Measurements from ENCODE around the gene ELP6.
A peak's percentile ranks its signal among the peaks of the same experiment; 100 is the strongest.
"Not testable (repeated sequence)": the region's sequence is repeated elsewhere in the genome, so short reads cannot be mapped to it uniquely, and the experiment has no call there.

Gene ELP6

DNA sequence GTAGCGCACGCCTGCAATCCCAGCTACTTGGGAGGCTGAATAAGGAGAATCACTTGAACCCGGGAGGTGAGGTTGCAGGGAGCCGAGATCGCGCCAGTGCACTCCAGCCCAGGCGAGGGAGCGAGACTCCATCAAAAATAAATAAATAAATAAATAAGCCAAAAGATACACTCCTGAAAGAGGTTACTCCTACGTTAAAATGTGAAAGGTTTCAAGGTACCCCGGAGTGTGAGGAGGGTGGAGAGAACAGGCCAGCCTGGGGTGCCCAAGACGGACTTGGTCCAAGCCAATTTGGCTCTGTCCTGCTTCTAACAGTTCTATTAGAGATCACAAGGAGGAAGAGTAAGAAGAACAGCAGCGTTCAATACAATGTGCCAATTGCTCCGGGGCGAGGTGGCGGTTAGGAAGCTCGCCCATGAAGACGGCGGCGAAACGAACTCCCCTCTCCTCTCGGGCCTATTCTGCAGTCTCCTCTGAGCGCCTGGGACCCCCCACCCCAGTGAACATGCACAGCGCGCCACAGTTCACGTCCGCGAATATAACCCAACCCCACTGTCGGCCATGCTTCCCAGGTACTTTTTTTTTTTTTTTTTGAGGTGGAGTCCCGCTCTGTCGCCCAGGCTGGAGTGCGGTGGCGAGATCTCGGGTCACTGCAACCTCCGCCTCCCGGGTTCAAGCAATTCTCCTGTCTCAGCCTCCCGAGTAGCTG, 942 bp downstream of the ELP6 start:
- DNase-seq (ENCODE audit: low read depth in 2 of 2) = no peak

DNA sequence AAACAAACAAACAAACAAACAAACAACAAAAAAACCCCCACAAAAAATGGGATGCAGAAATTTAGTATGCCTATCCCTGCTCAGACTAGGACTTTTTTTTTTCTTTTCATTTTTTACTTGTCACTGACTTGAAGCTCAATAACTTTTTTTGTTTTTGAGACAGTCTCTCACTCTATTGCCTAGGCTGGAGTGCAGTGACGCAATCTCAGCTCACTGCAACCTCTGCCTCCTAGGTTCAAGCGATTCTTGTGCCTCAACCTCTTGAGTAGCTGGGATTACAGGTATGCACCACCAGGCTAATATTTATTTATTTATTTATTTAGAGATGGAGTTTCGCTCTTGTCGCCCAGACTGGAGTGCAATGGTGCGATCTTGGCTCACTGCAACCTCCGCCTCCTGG, 8.2 kb downstream of the ELP6 start:
- DNase-seq (ENCODE audit: low read depth in 2 of 2) = not testable (repeated sequence)

DNA sequence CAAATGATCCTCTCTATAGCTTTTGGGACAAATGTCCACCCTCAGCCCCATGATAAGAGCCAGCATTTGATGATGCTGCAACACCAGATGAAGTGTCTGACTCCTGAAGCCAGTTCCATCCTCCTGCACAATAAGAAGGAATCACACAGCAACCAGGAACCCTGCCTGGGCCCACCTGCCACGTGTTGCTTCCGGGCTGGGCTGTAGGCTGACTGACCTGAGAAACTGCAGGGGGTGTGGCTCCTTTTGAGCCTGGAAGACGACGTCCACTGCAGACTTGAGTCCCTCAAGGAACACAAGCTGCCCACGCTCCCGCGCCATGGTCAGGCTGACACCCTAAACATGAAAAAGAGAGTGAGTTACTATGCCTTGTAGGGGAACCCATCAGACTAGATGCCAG, 9.4 kb downstream of the ELP6 start:
- DNase-seq (ENCODE audit: low read depth in 2 of 2) = no peak

DNA sequence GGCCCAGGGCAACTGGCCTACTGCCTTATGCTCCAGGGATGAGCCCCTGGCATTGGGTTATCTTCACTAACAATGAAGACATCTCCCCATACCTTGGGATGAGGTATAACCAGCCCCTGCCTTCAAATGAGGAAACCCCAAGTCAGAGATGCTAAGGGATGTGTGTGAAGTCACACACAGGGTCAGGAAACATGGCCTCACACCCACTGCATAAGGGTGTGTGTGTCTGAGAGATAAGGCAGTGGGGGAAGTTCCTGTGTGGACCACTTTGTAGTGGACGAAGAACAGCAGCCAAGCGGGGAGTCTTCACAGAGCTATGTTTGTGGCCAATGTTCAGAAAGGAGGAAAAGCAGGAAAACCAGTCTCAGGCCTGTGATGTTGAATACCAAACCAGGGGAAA, 10.5 kb downstream of the ELP6 start:
- DNase-seq (ENCODE audit: low read depth in 2 of 2) = no peak

DNA sequence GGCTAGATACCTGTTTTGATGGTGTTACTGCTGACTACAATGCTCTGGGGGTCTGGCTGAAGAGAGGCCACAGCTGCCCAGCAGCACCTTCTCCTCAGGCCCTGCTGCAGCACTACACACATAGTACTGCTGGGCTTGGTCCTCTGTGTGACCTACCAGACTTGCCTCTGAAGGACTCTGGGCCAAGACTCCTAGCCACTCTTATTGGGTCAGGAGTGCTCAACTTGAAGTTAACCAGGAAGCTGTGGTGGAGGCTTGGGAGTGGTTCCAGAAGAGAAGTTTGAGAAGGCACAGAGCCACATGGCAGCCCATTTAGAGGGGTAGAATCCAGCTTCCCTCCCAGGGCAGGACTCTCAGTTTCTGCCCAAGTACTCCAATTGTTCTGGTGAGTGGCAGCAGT, 16.6 kb downstream of the ELP6 start:
- DNase-seq (ENCODE audit: low read depth in 2 of 2) = no peak

DNA sequence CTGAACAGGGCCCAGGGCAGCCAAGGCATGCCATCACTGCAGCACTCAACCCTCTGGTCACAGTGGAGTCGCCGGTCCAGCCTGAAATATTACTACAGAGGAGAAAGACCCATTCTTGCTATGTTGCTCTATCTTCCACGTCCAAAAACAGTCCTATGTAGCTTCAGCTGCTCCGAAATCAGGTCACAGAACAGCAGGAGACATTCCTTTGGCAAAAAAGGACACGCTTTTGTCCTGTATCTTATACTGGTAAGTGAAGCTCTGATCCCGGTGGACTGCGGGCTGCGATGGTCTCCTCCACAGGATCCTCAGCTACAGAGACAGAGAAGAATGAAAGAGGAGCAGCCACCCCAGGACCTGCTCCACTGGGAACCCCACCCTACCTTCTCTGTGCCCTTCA, 17.6 kb downstream of the ELP6 start:
- no peak for DNase-seq (ENCODE audit: low read depth in 2 of 2)

DNA sequence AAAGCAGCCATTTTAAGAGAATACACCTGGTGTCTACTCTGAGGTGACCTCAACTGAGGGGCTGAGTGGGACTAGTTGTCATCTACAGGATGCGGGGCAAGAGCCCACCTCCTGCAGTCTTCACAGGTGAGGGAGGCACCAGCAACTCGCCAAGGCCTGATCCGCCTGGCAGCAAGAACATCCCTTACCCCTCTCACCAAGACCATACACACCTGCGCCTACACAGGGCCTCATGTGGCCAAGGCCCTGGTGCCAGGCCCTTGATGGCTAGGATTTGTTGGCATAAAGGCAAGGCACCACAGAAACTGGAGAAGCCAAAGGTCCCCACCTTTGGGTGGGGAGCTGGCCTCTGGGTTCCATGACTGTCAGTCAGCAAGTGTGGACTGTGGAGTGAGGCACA, 18.4 kb downstream of the ELP6 start:
- DNase-seq (ENCODE audit: low read depth in 2 of 2) = no peak

DNA sequence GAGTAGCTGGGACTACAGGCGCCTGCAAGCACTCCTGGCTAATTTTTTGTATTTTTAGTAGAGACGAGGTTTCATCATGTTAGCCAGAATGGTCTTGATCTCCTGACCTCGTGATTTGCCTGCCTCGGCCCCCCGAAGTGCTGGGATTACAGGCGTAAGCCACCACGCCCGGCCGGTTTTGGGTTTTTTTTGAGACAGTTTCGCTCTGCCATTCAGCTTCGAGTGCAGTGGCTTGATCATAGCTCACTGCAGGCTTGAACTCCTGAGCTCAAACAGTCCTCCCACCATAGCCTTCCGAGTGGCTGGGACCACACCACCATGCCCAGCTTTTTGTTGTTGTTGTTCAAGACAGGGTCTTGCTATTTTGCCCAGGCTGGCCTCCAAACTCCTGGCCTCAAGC, 21.7 kb downstream of the ELP6 start:
- no peak for DNase-seq (ENCODE audit: low read depth in 2 of 2)

DNA sequence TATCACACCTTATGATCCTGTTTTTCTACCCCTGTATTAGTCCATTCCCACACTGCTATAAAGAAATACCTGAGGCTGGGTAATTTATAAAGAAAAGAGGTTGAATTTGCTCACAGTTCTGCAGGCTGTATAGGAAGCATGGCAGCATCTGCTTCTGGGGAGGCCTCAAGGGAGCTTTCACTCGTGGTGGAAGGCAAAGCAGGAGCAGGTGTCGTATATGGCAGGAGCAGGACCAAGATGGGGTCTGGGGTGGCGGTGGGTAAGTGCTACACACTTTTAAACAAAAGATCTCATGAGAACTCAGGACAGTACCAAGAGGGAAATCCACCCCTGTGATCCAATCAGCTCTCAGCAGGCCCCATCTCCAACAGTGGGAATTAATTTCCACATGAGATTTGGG, 22.3 kb downstream of the ELP6 start:
- no peak for DNase-seq (ENCODE audit: low read depth in 2 of 2)

DNA sequence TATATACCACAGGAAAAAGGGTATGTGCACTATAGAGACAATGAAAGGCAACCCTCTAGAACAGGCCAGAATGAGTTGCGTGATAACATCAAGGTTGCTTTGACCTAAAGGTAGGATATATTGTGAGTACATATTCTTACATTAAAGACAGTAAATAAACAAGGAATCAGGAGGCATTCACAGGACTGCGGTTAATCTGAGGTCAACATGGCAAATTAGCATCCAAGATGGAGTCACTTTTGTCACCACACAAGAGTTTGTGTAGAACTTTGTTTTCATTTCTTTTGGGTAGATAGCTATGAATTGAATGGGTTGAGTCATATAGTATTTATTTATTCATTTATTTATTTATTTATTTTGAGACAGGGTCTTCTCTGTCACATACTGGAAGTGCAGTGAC, 26.2 kb downstream of the ELP6 start:
- no peak for DNase-seq (ENCODE audit: low read depth in 2 of 2)

DNA sequence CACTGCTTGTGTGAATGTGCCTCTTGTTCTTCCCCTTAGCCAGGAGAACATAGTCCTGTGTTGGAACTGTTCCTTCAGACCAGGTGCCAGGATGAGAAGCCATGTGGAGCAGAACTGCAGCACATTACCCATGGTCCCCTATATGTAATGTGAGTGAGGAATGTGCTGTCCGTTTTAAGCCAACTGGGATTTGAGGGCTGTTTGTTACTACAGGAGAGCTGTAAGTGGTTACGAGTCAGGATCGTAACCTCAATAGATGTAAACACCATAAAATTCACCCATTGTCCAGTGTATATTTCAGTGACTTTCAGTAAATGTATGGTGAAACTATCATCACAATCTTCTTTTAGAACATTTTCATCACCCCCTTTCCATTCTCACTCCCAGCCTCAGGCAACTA, 27.7 kb downstream of the ELP6 start:
- no peak for DNase-seq (ENCODE audit: low read depth in 2 of 2)

DNA sequence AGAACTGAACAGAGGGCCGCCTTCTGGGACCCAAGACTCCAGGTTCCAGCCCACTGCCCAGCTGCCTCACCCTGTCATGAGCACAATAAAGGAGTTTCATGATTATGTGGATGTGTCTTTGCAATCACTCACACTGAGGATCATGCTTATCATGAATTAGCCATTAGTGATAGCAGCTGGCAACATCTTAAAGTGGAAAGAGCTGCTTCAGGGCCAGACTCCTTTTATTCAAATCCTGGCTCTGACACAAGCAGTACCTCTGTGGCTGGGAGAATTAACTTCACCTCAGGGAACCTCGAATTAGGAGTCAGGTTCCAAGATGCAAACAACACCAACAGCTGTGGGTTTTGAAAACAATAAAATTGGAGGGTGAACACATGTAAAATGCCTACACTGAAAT, 31.1 kb downstream of the ELP6 start:
- DNase-seq (ENCODE audit: low read depth in 2 of 2) = no peak

DNA sequence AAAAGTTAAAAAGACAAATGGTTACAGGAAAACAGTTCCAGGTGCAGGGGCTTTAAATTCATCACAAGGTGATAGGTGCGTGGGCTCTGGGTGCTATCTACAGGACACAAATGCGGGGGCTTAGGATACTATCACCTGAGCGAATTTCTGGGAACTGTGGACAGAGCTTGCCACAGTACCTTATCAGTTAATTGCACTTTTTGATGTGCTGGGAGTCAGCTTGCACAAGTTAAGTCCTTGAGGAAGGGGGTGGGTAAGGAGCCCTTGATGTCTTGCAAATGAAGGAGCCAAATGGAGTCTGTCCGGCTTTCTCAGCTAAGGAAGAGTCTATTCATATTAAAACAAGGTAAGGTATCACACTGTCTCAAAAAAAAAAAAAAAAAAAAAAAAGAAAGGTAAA, 31.7 kb downstream of the ELP6 start:
- not testable (repeated sequence) for DNase-seq (ENCODE audit: low read depth in 2 of 2)

DNA sequence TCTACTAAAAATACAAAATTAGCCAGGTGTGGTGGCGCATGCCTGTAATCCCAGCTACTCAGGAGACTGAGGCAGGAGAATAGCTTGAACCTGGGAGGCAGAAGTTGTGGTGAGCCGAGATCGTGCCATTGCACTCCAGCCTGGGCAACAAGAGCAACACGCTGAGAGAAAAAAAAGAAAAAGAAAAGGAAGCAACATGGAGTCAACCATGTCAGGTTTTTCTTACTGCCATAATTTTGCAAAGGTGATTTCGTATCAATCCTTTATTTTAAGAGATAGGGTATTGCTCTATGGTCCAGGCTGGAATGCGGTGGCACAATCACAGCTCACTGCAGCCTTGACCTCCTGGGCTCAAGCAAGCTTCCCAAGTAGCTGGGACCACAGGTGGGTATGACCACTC, 33.2 kb downstream of the ELP6 start:
- not testable (repeated sequence) for DNase-seq (ENCODE audit: low read depth in 2 of 2)

DNA sequence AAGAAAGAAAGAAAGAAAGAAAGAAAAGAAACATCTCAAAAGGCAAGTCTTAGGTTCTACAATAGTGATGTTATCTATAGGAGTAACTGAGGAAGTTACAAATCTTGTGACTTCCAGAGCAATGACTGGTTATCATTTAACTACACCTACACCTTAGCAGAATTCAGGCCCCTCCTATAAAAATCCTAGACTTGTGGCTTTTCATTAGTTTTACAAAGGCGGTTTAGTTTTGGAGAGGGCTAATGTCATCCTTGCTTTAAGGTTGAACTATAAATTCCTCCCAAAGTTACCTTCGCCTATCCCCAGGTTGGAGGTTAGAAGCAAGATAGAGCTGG, 33.7 kb downstream of the ELP6 start:
- DNase-seq (ENCODE audit: low read depth in 2 of 2) = no peak

DNA sequence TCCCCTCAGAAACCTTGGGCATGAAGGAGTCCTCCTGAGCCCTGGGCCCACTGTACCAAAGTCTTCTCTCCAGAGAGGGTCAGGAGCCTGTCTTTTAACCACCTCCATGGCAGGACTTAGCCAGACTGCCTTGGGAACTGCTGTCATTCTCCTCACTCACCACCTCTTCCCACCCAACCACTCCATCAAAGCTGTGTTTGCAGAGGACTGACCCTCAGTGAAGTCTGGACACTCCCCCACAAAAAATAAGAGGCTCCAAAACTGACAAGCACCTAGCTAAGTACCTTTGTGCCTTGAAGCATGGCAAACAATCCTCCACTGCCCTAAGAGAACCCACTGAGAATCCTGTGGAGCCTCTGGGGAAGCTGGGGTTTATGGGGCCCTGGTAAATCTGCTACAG, 35.5 kb downstream of the ELP6 start:
- no peak for DNase-seq (ENCODE audit: low read depth in 2 of 2)

DNA sequence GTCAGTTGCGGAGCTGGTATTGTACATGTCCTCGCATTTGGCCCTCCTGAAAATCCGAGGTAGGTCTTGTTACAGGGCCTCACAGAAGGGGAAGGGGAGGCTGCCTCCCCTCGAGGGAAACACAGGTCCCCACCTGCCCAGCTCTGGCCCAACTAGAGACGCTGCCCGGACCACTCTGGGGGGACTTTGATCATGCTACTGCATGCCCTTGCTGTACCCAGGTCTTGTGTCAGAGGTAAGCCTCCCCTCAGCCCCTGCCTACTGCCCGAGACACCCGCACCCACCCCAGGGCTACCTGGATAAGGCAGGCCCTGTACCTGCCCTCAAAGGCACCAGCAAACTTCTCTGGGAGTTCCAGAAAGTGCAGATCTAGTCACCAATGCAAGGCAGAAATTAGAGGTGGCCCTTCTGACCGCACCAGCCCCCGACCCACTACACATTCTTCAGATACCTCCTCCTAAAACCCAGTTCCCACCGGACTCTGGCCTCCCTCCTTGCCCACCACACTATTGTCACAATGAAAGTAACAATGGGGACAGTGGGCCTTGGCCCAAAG, 36.8 kb downstream of the ELP6 start:
- no peak for DNase-seq (ENCODE audit: low read depth in 2 of 2)

DNA sequence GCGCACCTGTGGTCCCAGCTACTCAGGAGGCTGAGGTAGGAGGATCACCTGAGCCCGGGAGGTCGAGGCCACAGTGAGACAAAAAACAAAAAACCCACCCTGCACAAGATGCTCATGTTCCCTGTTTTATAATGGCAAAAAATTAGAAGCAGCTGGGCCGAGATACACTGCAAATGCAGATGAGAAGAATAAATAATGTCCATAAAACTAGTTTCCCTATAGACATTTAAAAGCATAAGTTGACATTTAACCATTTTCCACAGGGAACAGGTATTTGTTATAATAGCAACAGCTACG, 37.2 kb downstream of the ELP6 start:
- DNase-seq (ENCODE audit: low read depth in 2 of 2) = no peak

DNA sequence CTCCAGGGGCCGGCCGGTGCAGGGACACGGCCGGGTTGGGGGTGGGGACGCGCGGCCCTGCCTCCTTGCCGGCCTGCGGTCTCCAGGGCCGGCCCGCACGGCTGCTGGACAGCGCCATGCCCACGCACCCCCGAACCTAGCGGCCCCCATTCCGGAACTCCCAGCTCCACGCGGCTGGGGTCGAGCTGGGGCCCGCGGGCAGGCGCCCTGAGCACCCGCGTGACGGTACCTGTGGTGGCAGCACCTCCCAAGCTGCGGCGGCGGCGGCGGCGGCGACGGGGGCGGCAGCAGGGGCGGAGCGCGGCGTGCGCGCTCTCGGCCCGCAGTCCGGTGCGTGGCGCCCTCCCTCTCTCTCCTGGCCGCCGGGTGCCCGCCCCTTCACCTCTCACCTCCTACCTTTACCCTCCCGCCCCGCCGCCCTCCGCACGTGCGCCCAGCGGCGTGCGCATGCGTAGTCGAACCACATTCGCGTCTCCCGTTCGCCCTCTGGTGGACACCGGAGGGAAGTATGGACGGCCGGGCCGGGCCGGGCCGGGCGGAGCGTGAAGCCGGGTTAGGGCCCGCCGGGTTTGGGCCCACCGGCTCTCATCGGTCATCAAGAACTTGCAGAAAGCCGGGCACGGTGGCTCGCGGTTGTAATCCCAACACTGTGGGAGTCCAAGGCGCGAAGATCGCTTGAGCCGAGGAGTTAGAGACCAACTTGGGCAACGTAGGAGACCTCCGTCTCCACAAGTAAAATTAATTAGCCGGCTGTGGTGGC, 37.8 kb downstream of the ELP6 start, which contains the start of gene SCAP:
Gene SCAP (minus strand): TSS at position 372 of the 760 bp plus-strand sequence. CDS start 32,948 bp downstream, outside the sequence.
- DNase-seq (ENCODE audit: low read depth in 2 of 2) = peak; percentile 93 to 95

DNA sequence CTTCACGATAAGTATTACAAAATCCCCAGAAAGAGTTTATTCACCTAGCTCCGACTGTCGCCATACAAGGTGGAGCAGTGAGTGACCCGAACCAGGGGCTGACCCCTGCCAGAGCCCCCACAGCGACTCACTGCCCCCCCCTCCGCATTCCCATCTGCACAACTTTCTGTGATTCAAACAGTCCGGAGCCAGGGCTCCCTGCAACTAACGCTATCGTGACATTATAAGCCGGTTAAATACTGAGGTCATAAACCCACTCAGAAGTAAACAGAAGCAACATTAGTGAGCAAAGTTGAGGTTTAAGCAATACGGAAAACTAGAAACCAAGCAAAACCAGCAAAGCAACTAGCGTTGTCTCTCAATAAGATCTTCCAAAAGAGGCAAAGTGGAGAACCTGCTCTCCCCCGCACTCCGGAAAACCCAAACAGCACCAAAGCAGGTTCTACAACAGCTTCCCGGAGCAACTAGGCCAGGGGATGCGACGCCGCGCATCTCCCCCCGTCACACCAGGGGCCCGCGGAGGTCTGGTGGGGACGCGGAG, 38.4 kb downstream of the ELP6 start:
- no peak for DNase-seq (ENCODE audit: low read depth in 2 of 2)

DNA sequence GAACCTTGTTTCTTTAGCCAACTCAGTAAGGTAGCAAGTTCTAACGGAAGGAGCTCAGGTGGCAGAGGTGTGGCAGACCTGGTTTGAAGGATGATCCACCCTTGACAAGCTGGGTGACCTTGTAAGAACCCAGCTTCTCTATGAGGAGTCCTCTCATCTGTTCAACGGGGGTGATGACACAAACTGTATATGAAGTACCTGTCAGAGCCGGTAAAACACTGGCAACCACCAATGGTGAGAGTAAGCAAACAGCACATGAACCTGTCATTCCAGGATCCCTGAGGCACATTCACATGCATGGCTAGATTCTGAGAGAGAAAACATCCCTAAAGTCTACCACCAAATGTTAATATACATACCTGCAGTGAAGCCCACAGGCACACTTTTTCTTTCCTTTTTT, 40.1 kb downstream of the ELP6 start:
- no peak for DNase-seq (ENCODE audit: low read depth in 2 of 2)

DNA sequence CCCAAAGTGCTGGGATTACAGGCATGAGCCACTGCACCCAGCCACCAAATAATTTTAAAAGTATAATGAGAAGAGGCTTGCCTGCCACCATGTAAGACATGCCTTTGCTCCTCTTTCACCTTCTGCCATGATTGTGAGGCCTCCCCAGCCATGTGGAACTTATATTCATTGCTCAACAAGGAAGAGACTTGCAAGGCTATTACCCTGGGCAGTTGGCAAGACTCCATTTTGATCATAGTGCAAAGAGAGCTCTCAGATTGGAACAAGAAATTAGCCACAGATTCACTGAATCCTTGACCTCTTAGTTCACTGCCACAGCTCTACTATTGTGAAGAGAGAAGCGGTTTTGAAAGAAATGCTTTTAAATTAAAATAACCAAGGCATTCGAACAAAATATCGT, 43.9 kb downstream of the ELP6 start:
- DNase-seq (ENCODE audit: low read depth in 2 of 2) = no peak

DNA sequence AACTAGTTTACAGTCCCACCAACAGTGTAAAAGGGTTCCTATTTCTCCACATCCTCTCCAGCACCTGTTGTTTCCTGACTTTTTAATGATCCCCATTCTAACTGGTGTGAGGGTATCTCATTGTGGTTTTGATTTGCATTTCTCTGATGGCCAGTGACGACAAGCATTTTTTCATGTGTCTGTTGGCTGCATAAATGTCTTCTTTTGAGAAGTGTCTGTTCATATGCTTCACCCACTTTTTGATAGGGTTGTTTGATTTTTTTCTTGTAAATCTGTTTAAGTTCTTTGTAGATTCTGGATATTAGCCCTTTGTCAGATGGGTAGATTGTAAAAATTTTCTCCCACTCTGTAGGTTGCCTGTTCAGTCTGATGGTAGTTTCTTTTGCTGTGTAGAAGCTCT, 45.2 kb downstream of the ELP6 start:
- not testable (repeated sequence) for DNase-seq (ENCODE audit: low read depth in 2 of 2)

All from stimulated activated CD8-positive, alpha-beta memory T cell treated with anti-CD3 and anti-CD28 coated beads, Interleukin-7, amount 100 ng/mL, for 1 hour (primary cell).